HEK293 (cell line): ENCODE measurements around the gene NANOS3.

Experiments used
- HOXD13 ChIP-seq: sonication (generic); formaldehyde crosslinking; IDR thresholded peaks from 2 replicates; pipeline ENCODE4 v1.8.0; 2022; ENCODE audit warnings: missing genetic modification reagents, borderline replicate concordance
- OVOL3 ChIP-seq: fragments of 450-650 bp; formaldehyde crosslinking; IDR thresholded peaks from 2 replicates; pipeline ENCODE4 v1.5.1; 2016; ENCODE audit warnings: missing biosample characterization, missing genetic modification characterization
- SP2 ChIP-seq: fragments of 450-650 bp; formaldehyde crosslinking; IDR thresholded peaks from 2 replicates; pipeline ENCODE4 v1.5.1; 2016; ENCODE audit warnings: missing biosample characterization, missing genetic modification characterization
- TCF7L2 ChIP-seq: IDR thresholded peaks from 2 replicates; pipeline ENCODE4 v1.6.1; 2011; ENCODE audit warnings: low read depth, mild to moderate bottlenecking, inconsistent platforms, low read length, moderate library complexity, borderline replicate concordance
- ZBTB21 ChIP-seq: fragments of 450-650 bp; formaldehyde crosslinking; IDR thresholded peaks from 2 replicates; pipeline ENCODE4 v1.5.1; 2017; ENCODE audit warnings: missing biosample characterization, missing genetic modification characterization
- ZNF140 ChIP-seq: fragments of 450-650 bp; formaldehyde crosslinking; IDR thresholded peaks from 2 replicates; pipeline ENCODE4 v1.5.1; 2016; ENCODE audit warnings: missing biosample characterization, missing genetic modification characterization
- ZNF146 ChIP-seq: fragments of 450-650 bp; formaldehyde crosslinking; IDR thresholded peaks from 2 replicates; pipeline ENCODE4 v1.5.1; 2016; ENCODE audit warnings: missing biosample characterization, missing genetic modification characterization
- ZNF184 ChIP-seq: fragments of 450-650 bp; IDR thresholded peaks from 2 replicates; pipeline ENCODE4 v1.5.1; 2018; ENCODE audit warnings: missing biosample characterization, mild to moderate bottlenecking, missing genetic modification characterization
- ZNF768 ChIP-seq: fragments of 450-650 bp; formaldehyde crosslinking; IDR thresholded peaks from 2 replicates; pipeline ENCODE4 v1.5.1; 2018; ENCODE audit warnings: missing biosample characterization, mild to moderate bottlenecking, missing genetic modification characterization
- TF ChIP-seq, protein P1 (sequence below): fragments of 450-650 bp; formaldehyde crosslinking; IDR thresholded peaks from 2 replicates; pipeline ENCODE4 v1.5.1; 2016; ENCODE audit warnings: missing biosample characterization, missing genetic modification characterization
- TF ChIP-seq, protein P2 (sequence below): fragments of 450-650 bp; formaldehyde crosslinking; IDR thresholded peaks from 2 replicates; pipeline ENCODE4 v1.5.1; 2016; ENCODE audit warnings: missing biosample characterization, missing genetic modification characterization

GRCh38 chr19:13841086-13841961 is 35.6 kb upstream of the NANOS3 start:
- no peak for TF ChIP-seq ZNF768 (tag by site-specific recombination)
- TF ChIP-seq, protein P1, sequence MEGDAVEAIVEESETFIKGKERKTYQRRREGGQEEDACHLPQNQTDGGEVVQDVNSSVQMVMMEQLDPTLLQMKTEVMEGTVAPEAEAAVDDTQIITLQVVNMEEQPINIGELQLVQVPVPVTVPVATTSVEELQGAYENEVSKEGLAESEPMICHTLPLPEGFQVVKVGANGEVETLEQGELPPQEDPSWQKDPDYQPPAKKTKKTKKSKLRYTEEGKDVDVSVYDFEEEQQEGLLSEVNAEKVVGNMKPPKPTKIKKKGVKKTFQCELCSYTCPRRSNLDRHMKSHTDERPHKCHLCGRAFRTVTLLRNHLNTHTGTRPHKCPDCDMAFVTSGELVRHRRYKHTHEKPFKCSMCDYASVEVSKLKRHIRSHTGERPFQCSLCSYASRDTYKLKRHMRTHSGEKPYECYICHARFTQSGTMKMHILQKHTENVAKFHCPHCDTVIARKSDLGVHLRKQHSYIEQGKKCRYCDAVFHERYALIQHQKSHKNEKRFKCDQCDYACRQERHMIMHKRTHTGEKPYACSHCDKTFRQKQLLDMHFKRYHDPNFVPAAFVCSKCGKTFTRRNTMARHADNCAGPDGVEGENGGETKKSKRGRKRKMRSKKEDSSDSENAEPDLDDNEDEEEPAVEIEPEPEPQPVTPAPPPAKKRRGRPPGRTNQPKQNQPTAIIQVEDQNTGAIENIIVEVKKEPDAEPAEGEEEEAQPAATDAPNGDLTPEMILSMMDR (tag by site-specific recombination): no peak
- no peak for TF ChIP-seq TCF7L2
- TF ChIP-seq OVOL3 (tag by site-specific recombination): no peak
- TF ChIP-seq SP2 (tag by site-specific recombination): no peak
- TF ChIP-seq, protein P2, sequence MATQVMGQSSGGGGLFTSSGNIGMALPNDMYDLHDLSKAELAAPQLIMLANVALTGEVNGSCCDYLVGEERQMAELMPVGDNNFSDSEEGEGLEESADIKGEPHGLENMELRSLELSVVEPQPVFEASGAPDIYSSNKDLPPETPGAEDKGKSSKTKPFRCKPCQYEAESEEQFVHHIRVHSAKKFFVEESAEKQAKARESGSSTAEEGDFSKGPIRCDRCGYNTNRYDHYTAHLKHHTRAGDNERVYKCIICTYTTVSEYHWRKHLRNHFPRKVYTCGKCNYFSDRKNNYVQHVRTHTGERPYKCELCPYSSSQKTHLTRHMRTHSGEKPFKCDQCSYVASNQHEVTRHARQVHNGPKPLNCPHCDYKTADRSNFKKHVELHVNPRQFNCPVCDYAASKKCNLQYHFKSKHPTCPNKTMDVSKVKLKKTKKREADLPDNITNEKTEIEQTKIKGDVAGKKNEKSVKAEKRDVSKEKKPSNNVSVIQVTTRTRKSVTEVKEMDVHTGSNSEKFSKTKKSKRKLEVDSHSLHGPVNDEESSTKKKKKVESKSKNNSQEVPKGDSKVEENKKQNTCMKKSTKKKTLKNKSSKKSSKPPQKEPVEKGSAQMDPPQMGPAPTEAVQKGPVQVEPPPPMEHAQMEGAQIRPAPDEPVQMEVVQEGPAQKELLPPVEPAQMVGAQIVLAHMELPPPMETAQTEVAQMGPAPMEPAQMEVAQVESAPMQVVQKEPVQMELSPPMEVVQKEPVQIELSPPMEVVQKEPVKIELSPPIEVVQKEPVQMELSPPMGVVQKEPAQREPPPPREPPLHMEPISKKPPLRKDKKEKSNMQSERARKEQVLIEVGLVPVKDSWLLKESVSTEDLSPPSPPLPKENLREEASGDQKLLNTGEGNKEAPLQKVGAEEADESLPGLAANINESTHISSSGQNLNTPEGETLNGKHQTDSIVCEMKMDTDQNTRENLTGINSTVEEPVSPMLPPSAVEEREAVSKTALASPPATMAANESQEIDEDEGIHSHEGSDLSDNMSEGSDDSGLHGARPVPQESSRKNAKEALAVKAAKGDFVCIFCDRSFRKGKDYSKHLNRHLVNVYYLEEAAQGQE (tag by site-specific recombination): no peak
- no peak for TF ChIP-seq HOXD13
- TF ChIP-seq ZBTB21 (tag by site-specific recombination): no peak
- TF ChIP-seq ZNF140: no peak
- TF ChIP-seq ZNF146 (tag by site-specific recombination): no peak
- no peak for TF ChIP-seq ZNF184 (tag by site-specific recombination)
